Measurements from ENCODE around the gene METTL3.

Gene METTL3

DNA sequence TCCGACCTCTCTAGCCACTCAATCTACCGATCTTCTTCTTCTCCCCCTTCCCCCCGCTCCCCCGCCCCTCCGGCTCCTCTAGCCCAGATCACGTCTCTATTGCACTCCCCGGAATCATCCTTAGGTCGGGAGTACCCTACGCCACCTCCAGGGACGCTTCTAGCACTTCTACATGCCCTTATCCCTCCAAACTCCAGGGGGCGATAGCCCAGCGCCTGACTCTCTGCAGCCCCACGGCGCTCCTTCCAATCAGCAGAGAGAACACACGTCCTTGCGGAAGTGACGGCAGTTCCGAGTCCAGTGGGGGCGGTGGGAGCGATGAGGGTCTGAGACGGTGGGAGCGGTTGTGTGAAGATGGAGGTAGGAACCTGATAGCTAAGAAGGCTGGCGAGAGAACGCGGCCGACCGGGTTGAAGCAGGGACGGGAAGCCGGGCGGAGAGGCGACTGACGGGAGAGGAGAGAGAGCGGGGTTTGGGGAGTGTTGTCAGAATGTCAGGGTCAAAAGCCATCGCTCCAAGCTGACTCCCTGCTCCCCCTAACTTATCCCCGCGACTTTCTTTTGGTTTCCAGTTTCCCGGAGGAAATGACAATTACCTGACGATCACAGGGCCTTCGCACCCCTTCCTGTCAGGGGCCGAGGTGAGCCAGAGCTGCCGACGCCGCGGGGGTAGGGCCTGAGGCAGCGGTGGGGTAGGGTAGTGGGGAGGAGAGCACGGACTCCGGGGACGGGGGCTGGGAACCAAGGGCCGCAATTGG lies 34.0 kb downstream of the METTL3 start, which contains the start of the genes RAB2B and TOX4:
Gene RAB2B (minus strand): TSS at position 35 of the 757 bp plus-strand sequence. CDS start 87 bp downstream, outside the sequence.
Gene TOX4 (plus strand): TSS at position 271 of the 757 bp plus-strand sequence. CDS start 84 bp downstream, at position 355.
- DNase-seq (ENCODE audit: low read depth in 3 of 3, low spot score in 1 of 3): peak; percentile 76 to 90 (median 89)

GRCh38 chr14:21476523-21476924 lies 34.6 kb downstream of the METTL3 start:
- peak in 2 of 3 donors; percentile 59 to 77 for DNase-seq (ENCODE audit: low read depth in 3 of 3, low spot score in 1 of 3)

GRCh38 chr14:21475767-21476522 lies 35.2 kb downstream of the METTL3 start:
- DNase-seq (ENCODE audit: low read depth in 3 of 3, low spot score in 1 of 3): no peak

GRCh38 chr14:21467616-21468015 lies 43.5 kb downstream of the METTL3 start:
- no peak for DNase-seq (ENCODE audit: low read depth in 3 of 3, low spot score in 1 of 3)

- peak; percentile 93 to 99 (median 98) for DNase-seq (ENCODE audit: low read depth in 3 of 3, low spot score in 1 of 3)
Measured at GRCh38 chr14:21455912-21456667, 55.0 kb downstream of the METTL3 start, which contains the start of gene CHD8. CHD8 (minus strand) TSS chr14:21456123; CDS start chr14:21431643, 24,480 bp downstream.

- DNase-seq (ENCODE audit: low read depth in 3 of 3, low spot score in 1 of 3): no peak
Measured at GRCh38 chr14:21455592-21455911, 55.6 kb downstream of the METTL3 start.

DNA sequence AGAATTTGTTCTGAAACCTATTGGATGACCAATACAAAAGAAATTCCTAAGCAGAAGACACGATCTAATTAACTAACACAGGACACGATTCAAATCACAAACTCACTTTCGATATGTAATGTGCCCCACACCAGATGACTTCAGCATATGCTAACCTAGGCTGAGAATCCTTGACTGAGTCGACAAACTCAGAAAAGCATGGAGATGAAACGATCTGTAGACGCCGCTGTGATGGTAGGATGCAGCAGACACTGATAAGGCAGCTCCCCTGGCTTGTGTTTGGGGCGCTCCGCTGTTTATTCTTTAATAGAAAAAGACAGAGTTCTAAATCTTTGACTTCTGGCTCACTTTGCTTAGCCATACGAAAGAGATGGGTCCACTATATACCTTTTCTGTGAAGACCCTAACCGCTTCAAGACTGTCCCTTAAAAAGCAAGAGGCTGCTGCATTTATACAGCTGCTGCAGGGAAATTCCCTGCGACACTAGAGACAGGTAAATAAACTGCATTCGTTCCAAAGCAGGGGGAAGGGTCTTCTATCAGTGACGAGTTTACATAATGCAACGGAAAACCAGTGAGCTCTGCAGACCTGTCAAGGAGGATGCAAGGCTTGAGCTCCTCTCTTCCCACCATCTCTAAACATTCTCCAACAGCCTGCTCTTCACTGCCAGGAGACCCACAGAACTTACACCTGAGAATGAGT lies 56.1 kb downstream of the METTL3 start:
- DNase-seq (ENCODE audit: low read depth in 3 of 3, low spot score in 1 of 3): no peak

- no peak for DNase-seq (ENCODE audit: low read depth in 3 of 3, low spot score in 1 of 3)
Measured at GRCh38 chr14:21449899-21450216, 61.3 kb downstream of the METTL3 start.
